ENCODE results near the gene GREM1.

GREM1 gene

DNA sequence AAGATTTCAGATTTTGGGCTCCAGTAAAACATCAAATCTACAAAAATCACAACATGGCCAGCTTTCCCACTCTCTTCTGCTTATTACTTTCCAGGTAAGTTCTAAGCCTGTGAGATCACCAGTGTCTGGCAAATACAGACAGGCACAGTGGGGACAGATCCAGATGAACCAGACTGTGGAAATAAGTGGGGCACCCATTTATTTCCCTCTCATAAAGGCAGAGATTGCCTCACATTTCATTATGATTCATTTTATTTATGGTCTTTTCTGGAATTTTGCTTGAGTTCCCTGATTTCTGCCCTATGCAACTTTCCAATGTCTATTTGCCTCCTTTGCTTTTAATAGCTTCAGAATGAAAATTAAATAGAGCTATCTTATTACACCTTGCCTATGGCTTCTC is 66.8 kb downstream of the GREM1 start:
- no peak for TF ChIP-seq CTCF (IDR thresholded peaks at IDR 0.05; ENCODE audit: low read length)
- TF ChIP-seq EZH2 (IDR thresholded peaks at IDR 0.05; ENCODE audit: borderline replicate concordance, low read length) = no peak
- Histone ChIP-seq H3K4me1 (ENCODE audit: insufficient read depth, low read length, severe bottlenecking) (no peaks in the 10 kb centered on the region), H3K9ac (ENCODE audit: low read length) (no peak overlapping the region), H3F3A (ENCODE audit: insufficient read depth, low read length) (no peaks in the 10 kb centered on the region), H4K20me1 (ENCODE audit: insufficient read depth, low read length) (no peaks in the 10 kb centered on the region), H3K27me3 (ENCODE audit: insufficient read depth, low read length) (0 out of 2 replicates have a peak, but pooled peaks cover 3% of the 10 kb centered on the region), H3K27ac (ENCODE audit: low read depth, low read length, poor library complexity, severe bottlenecking) (no peak overlapping the region), H2AFZ (ENCODE audit: low read length) (no peak overlapping the region), H3K4me3 (ENCODE audit: low read depth, low read length, poor library complexity, severe bottlenecking) (no peak overlapping the region), H3K36me3 (ENCODE audit: insufficient read depth, low read length) (no peaks in the 10 kb centered on the region), H3K79me2 (ENCODE audit: insufficient read depth, low read length) (no peaks in the 10 kb centered on the region), H3K4me2 (ENCODE audit: low read length) (no peak overlapping the region), H3K9me2 (ENCODE audit: low read depth, low read length) (no peaks in the 10 kb centered on the region), H3K9me3 (ENCODE audit: low read length) (no peaks in the 10 kb centered on the region)

DNA sequence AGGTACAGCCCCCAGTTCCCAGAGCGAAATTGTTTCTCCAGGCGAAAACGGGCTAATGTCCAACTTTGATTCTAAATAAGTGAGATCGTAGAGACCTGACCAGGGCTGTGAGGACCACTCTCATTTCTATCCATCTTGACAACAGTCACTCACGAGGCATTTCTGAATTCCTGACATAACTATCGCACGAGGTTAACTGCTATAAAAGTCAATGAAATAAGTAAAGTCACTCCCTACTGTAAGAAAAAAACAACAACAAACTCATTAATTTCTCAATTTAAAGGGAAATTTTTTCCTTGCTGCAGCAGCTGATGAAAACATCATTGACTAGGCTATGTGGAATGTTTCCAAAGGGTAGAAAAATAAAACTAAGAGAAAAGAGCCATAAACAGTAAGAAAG is 69.1 kb downstream of the GREM1 start:
- Histone ChIP-seq H3K27ac (ENCODE audit: low read depth, low read length, poor library complexity, severe bottlenecking) (no peak overlapping the region), H3K9ac (ENCODE audit: low read length) (no peak overlapping the region), H3K79me2 (ENCODE audit: insufficient read depth, low read length) (no peaks in the 10 kb centered on the region), H3K9me2 (ENCODE audit: low read depth, low read length) (no peaks in the 10 kb centered on the region), H3K4me1 (ENCODE audit: insufficient read depth, low read length, severe bottlenecking) (no peaks in the 10 kb centered on the region), H3K4me2 (ENCODE audit: low read length) (no peak overlapping the region), H3K27me3 (ENCODE audit: insufficient read depth, low read length) (0 out of 2 replicates have a peak, but pooled peaks cover 3% of the 10 kb centered on the region), H3F3A (ENCODE audit: insufficient read depth, low read length) (no peaks in the 10 kb centered on the region), H3K9me3 (ENCODE audit: low read length) (no peaks in the 10 kb centered on the region), H2AFZ (ENCODE audit: low read length) (no peak overlapping the region), H3K36me3 (ENCODE audit: insufficient read depth, low read length) (no peaks in the 10 kb centered on the region), H4K20me1 (ENCODE audit: insufficient read depth, low read length) (no peaks in the 10 kb centered on the region), H3K4me3 (ENCODE audit: low read depth, low read length, poor library complexity, severe bottlenecking) (no peak overlapping the region)
- TF ChIP-seq EZH2 (IDR thresholded peaks at IDR 0.05; ENCODE audit: borderline replicate concordance, low read length) (no peak), CTCF (IDR thresholded peaks at IDR 0.05; ENCODE audit: low read length) (no peak)

DNA sequence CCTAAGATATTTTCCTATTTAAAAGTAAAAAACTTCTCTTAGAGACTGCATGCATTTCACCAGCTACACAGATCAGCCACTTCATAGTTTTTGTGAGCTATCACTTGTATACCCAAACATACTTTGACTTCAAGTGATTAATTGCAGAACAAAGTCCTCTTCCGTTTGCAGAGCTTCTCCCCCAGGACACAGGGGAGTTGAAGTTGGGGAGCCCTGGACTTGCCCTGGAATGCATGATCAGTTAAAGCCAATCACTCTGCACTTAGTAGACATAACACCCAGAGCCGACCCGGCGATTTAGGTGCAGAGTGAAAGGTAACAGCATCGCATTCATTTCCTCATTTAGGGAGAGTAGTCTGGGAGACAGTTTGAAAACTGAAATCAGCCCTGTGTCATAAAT is 70.1 kb downstream of the GREM1 start:
- Histone ChIP-seq H3K9ac (ENCODE audit: low read length) (no peak overlapping the region), H3F3A (ENCODE audit: insufficient read depth, low read length) (no peaks in the 10 kb centered on the region), H3K9me2 (ENCODE audit: low read depth, low read length) (no peaks in the 10 kb centered on the region), H3K36me3 (ENCODE audit: insufficient read depth, low read length) (no peaks in the 10 kb centered on the region), H2AFZ (ENCODE audit: low read length) (no peak overlapping the region), H3K79me2 (ENCODE audit: insufficient read depth, low read length) (no peaks in the 10 kb centered on the region), H3K4me1 (ENCODE audit: insufficient read depth, low read length, severe bottlenecking) (no peaks in the 10 kb centered on the region), H3K4me2 (ENCODE audit: low read length) (no peak overlapping the region), H3K27ac (ENCODE audit: low read depth, low read length, poor library complexity, severe bottlenecking) (no peak overlapping the region), H3K9me3 (ENCODE audit: low read length) (no peaks in the 10 kb centered on the region), H3K27me3 (ENCODE audit: insufficient read depth, low read length) (0 out of 2 replicates have a peak, but pooled peaks cover 3% of the 10 kb centered on the region), H4K20me1 (ENCODE audit: insufficient read depth, low read length) (no peaks in the 10 kb centered on the region), H3K4me3 (ENCODE audit: low read depth, low read length, poor library complexity, severe bottlenecking) (no peak overlapping the region)
- TF ChIP-seq CTCF (IDR thresholded peaks at IDR 0.05; ENCODE audit: low read length) (no peak), EZH2 (IDR thresholded peaks at IDR 0.05; ENCODE audit: borderline replicate concordance, low read length) (no peak)
